HG03521 (cell line): Measurements from ENCODE around the gene LIM2.

Experiments
- ATAC-seq: cut with Tn5 transposase; IDR thresholded peaks from one replicate; pipeline ENCODE4 v1.9.1; 2021; ENCODE audit warnings: mild to moderate bottlenecking, moderate library complexity; ENCODE audit not compliant: unreplicated experiment

The LIM2 gene

GRCh38 chr19:51341066-51341465 lies 46.7 kb downstream of the LIM2 start:
- ATAC-seq, result no peak

GRCh38 chr19:51339687-51340656 lies 47.8 kb downstream of the LIM2 start:
- ATAC-seq, result peak; percentile 53

GRCh38 chr19:51339313-51339686 lies 48.5 kb downstream of the LIM2 start:
- ATAC-seq, result no peak

- ATAC-seq, result peak; percentile 38
Observed at GRCh38 chr19:51338563-51339312, 49.0 kb downstream of the LIM2 start.

GRCh38 chr19:51337861-51338562 lies 49.8 kb downstream of the LIM2 start:
- ATAC-seq, result no peak

- no peak for ATAC-seq
Observed at GRCh38 chr19:51337141-51337860, 50.5 kb downstream of the LIM2 start.

- no peak for ATAC-seq
Observed at GRCh38 chr19:51333836-51334460, 53.8 kb downstream of the LIM2 start.

GRCh38 chr19:51331716-51332115 lies 56.1 kb downstream of the LIM2 start:
- ATAC-seq, result no peak

- no peak for ATAC-seq
Observed at GRCh38 chr19:51331193-51331592, 56.6 kb downstream of the LIM2 start.

GRCh38 chr19:51330366-51330765 lies 57.4 kb downstream of the LIM2 start:
- ATAC-seq, result no peak
